HG03196 (cell line): Measurements from ENCODE around the gene PRM3.
"Not testable (repeated sequence)": the region's sequence is repeated elsewhere in the genome, so short reads cannot be mapped to it uniquely, and the experiment has no call there.

Source experiments
- ATAC-seq: cut with Tn5 transposase; IDR thresholded peaks from one replicate; pipeline ENCODE4 v1.9.1; 2021; ENCODE audit not compliant: unreplicated experiment

The PRM3 gene

DNA sequence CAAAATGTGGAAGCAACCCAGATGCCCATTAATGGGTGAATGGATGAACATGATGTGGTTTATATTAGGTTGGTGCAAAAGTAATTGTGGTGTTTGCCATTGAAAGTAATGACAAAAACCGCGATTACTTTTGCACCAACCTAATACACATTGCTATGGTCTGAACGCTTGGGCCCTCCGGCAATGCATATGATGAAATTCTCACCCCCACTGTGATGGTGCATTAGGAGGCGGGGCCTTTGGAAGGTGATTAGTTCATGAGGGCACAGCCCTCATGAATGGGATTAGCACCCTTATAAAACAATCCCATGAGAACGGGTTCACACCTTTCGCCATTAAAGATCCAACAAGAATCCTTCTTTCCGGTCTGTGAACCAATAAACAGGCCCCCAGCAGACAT, 33.0 kb upstream of the PRM3 start:
- no peak for ATAC-seq

DNA sequence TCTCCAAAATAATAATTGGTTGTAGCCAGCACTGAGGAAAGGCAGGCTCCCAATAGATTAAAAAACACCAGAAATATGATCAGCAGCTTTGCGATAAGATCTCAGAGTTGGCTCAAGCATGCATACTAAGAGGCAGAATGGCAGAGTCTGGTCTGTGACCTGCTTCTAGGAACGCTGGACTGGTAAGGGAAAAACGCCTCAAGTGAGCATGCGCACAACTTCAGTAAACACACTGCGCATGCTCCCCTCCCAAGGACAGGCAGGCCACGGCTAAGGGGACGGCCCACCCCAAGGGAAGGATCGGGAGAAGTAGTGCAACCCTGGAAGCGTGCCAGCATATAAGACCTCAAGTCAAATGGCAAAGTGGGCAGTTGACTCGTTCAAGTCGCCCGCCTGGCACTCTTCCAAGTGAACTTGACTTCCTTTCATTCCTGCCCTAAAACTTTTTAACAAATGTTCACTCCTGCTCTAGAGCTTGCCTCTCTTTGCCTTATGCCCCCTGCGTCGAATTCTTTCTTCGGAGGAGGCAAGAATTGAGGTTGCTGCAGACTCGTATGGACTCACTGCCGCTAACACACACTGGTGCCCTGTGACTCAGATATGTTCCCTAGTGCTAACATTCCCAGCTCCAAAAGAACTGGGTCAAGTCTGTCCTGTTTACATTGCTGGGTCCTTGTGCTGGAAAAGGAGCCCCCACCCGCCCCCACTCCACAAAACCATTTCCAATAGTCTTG, 30.1 kb upstream of the PRM3 start:
- no peak for ATAC-seq

DNA sequence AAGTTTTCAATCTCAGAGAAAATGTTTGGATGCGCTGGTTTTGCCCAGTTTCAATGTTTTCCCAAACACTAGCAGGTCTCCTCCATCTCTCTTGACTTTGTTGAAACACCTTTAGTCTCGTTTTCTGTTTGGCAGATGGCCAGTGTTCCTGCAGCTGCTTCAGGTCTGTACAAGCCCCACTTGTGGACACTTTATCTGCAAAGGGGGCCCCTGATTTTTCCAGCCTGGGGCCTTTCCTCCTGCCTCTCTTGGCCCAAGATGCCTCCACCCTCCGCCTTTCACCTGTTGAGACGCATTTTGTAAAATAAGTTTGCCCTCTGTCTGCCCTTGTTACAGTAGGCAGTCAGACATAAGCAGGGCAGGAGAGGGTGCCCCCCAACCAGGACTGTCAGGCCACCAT, 29.5 kb upstream of the PRM3 start:
- ATAC-seq: no peak

DNA sequence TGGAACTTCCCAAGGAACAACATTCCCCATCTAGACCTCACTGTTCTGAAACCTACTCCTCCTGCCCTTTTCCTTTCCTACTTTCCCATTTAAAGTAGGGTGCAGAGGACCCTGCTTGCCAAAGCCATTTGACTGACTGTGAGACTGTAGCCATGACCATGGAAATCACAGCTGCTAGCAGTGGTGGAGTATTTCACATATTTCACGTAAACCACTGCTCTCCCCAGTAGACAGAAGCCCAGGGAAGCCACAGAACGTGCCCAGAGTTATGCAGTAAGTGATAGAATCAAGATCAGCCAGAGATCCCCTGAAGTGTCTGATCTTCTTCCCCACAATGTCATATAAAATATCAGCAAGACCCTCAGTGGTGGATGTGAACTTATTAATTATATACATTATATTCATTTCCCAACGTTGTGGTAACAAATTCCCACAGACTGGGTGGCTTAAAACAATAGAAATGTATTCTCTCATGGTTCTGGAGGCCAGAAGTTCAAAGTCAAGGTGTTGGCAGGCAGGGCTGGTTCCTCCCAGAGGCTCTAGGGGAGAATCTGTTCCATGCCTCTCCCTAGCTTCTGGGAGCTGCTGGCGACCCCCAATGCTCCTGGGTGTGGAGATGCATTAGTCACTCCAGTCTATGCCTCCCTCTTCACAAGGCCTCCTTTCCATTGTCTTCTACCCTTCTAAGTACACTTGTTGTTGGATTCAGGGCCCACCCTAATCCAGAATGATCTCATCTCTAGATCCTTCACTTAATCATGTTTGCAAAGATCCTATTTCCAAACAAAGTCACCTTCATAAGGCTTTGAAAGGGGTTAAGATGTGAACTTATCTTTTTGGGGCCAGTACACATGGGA, 28.4 kb upstream of the PRM3 start:
- no peak for ATAC-seq

DNA sequence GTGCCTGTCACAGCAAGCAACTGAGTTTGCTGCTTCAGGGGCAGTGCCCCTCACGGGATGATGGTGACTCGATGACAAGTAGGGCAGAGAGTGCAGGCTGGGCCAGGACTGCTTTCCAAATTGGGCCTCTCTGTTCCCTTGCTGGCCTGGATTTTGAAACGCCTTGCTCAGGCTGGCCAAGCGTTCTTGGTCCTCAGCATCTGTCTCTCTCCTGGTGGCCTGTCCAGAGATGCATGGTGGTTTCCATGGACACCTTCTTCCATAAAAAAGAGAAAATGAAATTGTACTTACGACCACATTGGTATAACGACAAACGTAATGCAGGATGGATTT, 27.1 kb upstream of the PRM3 start:
- no peak for ATAC-seq

DNA sequence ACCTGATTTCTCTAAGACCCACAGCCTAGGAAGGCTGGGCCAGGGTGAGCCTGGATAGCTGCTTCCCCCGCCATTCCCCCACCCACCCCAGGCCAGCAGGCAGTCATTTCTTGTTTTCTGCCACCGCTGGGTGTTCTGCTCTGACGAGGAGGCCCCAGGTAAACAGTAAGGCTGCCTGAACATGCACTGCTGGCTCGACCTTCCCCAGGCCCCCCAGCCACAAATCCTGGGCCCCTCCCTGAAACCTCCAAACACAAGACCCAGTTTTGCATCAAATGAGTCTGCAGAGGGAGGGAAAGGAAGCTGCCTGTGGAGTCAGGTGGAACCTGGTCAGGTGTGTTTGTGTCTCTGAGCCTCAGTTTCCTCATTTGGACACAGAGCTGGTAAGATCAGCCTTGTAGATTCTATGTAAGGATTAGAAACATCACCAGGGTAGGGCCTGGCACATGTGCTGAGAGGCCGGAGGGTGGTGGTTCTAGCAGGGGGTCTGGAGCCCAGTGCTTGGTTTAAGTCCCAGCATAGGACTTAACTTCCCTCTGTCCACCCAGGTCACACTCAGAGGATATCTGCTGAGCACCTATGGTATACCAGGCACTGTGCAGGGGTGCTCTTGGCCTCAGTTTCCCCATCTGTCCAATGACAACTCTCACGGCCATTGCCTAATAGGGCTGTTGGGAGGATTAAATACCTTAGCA, 26.6 kb upstream of the PRM3 start:
- no peak for ATAC-seq

DNA sequence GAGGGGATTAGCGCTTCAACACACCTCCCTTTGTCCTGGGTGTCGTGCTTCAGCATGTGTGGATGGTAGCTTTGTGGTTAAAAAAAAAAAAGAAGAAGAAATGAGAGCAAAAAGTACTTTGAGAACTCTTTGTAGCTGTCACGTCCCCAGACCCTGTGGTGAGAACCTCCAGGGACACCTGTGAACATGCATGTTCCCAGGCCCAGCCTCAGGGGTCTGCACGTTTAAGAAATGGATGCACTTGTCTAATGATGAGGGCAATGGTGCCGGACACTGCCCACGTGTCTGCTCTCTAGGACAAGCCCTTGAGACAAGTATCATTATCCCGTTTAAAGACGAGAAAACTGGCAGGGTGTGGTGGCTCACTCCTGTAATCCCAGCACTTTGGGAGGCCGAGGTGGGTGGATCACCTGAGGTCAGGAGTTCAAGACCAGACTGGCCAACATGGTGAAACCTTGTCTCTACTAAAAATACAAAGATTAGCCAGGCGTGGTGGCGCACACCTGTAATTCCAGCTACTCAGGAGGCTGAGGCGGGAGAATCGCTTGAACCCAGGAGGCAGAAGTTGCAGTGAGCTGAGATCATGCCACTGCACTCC, 25.6 kb upstream of the PRM3 start:
- ATAC-seq: peak; percentile 32

DNA sequence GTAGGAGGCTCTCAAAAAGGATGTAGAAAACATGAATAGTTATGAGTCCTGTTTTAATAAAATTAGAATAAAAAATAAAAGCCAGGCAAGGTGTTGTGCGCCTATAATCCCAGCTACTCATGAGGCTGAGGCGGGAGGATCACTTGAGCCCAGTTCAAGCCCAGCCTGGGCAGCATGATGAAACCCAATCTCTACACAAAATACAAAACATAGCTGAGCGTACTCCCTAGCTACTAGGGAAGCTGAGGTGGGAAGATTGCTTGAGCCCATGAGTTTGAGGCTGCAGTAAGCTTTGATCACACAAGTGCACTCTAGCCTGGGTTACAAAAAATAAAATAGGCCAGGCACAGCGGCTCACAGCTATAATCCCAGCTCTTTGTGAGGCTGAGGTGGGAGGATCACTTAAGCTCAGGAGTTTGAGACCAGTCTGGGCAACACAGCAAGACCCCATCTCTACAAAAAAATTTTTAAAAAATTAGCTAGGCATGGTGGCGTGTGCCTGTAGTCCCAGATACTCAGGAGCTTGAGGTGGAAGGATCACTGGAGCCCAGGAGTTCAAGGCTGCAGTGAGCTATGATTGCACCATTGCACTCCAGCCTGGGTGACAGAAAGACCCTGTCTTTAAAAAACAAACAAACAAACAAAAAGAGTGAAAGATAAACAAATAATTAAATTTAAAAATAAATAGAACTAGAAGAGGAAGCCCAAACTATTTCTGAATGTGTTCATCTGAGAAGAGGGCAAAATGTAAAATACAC, 24.9 kb upstream of the PRM3 start:
- peak; percentile 7 for ATAC-seq

DNA sequence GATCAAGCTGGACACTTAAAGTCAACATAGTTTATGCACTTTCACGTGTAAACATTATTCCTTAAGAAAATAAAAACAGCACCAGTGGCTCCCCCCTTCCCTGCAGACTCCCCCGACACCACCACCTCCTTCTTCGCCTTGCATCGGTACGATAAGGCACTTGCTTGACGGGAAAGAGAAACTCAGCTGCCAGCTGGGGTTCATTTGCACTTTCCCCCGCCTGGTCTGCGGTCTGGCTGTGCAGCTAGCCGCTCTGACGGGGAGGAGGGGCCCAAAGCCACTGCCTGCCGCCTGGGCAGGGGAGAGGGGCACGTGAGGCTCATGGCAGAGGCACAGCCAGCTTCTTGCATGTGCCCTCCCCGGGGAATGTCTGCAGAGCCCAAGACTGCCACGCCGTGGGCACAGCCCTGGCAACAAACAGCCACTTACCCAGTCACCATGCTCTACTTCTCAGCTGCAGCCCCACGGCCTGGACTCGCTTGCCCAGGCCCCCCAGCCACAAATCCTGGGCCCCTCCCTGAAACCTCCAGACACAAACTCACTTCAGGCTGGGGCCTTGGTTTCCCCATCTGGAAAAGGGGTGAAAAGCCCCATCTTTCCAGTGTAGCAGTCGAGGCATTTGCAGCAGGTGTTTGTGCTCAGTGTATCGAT, 24.2 kb upstream of the PRM3 start:
- ATAC-seq: peak; percentile 81

DNA sequence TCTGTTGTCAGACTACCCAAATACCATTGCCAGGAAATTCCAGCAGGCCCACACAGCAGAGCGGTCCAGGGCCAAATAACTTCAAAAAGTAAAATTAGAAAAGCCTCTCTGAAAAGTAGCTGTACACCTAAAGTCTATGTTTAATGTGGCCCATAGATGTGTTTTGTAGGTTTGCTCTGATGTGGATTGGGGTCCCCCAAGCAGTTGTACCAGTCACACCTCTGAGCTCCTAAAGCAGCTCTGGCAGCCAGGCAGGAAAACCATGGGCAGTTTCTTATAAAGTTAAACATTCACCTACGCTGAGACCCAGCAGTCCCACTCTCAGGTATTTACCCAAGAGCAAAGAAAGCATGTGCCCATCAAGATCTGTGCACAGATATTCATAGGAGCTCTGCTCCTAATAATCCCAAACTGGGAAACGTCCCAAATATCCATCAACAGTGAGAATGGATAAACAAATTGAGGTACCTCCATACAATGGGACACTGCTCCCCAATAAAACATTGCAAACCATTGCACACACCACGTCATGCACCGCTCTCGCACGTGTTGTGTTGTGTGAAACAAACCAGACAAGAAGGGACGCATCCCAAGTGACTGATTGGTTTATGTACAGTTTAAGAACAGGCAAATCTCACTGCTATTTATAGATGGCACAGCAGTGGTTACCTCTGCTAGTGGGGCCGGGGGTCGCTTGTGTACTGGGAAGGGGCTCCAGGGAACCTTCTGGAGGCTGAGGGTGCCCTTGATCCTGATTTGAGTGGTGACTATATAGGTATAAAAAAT, 23.5 kb upstream of the PRM3 start:
- ATAC-seq: peak; percentile 16

DNA sequence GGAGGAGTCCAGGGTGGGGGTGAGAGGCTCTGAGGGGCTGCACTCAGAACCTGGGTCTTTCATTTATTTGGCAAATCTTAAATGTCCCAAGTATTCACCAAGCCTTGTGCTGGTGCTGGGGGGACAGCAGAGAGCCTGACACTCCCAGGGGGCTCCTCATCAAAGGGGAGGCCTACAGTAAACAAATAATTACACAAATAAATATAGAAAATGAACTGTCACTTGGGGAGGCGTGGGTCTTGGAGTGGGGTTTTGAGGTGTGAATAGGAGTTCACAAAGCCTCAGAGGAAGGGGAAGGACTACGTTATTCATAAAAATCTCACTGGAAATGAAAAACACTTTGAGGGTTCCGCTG, 22.9 kb upstream of the PRM3 start:
- no peak for ATAC-seq

DNA sequence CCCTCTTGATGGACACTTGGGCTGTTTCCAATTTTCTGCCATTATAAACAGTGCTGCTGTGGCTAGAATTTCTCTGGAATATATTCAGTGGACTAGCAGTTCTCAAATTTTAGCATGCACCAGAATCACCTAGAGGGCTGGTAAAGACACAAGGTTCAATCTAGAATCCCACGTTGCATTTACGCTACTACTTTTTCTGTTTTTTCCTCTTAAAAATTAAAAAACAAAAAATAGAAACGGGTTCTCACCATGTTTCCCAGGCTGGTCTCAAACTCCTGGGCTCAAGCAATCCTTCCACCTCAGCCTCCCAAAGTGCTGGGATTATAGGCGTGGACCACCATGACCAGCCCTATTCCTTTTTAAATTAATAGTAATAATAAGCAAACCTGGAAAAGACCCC, 22.2 kb upstream of the PRM3 start:
- ATAC-seq: no peak

DNA sequence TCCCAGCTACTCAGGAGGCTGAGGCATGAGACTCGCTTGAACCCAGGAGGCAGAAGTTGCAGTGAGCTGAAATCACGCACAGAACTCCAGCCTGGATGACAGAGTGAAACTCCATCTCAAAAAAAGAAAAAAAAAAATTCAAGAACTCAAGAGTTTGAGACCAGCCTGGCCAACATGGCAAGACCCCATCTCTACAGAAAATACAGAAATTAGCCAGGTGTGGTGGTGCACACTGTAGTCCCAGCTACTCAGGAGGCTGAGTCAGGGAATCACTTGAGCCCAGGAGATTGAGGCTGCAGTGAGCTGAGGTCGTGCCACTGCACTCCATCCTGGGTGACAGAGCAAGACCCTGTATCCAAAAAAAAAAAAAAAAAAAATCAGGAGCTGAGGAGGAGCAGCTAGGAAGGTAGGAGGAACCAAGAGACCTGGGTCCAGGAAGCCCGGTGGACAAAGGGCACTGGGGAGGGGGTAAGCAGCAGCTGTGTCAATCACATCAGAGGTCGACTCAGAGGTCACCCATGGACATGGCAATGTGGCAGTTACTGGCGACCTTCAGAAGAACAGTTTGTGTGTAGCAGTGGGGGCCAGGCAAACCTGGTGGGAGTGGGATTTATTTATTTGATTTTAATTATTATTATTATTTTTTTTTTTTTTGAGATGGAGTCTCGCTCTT, 18.8 kb upstream of the PRM3 start:
- ATAC-seq: no peak

DNA sequence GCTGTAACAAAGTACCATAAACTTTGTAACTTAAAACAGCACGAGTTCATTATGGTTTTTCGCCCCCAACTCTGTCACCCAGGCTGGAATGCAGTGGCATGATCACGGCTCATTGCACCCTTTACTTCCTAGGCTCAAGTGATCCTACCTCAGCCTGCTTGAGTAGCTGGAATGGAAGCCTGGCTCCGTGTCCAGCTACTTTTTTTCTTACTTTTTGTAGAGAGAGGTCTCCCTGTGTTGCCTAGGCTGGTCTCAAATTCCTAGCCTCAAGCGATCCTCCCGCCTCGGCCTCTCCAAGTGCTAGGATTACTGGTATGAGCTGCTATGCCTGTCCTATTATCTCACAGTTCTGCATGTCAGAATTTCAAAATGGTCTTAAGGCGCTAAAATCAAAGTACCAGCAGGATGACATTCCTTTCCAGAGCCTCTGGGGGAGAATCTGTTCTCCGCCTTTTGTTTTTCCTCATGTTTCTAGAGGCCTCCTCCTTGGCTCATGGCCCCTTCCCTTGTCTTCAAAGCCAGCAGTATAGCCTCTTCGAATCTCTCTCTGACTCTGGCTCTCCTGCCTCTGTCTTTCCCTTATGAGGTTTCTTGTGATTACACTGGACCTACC, 17.8 kb upstream of the PRM3 start:
- no peak for ATAC-seq

DNA sequence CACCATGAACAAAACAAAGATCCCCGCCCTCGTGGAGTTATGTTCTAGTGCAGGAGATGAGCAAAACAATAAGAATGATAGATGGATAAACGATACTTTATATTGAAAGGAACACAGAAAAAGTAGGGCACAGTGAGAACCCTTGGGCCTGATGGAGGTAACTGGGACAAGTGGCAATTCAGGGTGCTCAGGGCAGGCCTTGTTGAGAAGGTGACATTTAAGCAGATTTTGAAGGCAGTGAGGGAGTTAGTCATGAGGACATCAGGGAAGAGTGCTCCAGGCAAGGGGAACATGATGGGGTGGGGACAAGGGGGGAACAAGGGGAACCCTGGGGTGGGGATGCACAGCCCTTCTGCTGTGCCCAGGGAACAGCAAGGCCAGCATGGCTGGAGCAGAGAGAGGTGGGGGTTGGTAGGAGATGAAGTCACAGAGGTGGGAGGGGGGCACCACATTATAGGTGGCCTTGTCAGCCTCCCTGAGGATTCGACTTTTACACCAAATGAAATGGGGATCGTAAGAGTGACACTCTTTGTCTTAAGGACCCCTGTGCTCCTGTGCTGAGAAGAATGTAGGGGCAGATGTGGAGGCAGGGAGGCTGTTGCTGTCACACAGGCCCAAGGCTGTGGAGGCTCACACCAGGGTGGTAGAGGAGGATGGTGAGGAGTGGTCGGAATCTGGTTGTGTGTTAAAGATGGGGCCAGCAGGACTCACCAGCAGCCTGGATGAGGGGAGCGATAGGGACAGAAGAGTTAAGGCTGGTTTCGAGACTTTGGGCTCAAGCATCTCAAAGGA, 16.9 kb upstream of the PRM3 start:
- ATAC-seq: no peak

DNA sequence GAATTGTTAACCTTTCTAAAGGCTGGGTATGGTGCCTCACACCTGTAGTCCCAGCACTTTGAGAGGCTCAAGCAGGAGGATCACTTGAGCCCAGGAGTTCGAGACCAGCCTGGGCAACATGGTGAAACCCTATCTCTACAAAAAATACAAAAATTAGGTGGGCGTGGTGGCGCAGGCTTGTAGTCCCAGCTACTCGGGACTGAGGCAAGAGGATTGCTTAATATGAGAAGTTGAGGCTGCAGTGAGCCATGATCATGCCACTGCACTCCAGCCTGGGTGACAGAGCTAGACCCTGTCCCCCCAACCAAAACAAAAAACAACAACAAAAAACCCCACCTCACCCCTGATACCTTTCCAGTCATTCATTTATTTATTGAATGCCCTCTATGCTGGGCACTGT, 16.3 kb upstream of the PRM3 start:
- ATAC-seq: not testable (repeated sequence)

DNA sequence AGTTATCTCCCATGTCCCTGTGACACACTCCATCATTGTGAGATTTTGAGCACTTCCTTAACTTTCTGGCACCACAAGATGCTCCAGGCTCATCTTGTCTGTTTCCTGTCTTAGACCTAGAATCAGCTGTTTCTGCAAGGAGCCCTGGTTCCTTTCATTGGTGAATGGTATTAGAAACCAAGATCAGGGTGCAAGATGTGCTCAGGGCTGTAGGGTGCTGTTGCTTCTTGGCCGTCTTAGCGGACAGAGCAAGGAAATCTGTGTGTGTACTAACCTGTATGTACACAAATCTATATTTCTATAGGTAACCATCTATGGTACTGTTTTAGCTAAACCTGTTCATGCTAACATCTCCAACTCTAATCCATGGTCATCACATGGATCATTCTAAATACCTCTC, 15.8 kb upstream of the PRM3 start:
- no peak for ATAC-seq

DNA sequence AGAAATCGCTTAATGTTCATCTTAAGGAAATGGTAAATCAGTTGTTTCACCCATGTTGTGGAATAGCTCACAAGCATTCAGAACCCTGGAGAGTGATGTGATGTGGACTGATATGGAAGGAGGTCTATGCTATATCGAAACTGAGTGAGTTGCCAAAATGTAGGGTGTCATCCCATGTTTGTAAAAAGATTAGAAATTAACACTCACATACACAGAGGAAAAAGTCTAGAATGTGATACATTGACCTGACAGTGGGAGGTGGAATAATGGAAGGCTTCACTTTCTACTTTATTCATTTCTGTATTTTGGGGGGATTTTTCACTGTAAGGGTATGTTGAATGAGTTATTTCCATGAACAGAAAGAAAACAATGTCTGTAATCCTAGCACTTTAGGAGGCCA, 12.4 kb upstream of the PRM3 start:
- ATAC-seq: no peak
